ENCODE results near the gene HNRNPU.

GRCh38 chr1:244837597-244838258 lies 26.6 kb downstream of the HNRNPU start:
- TF ChIP-seq CTCF (IDR thresholded peaks at IDR 0.05; ENCODE audit: low read depth, low read length): no peak
- no peak for TF ChIP-seq EZH2phosphoT487 (IDR thresholded peaks at IDR 0.05; ENCODE audit: low read depth)

Measured in OCI-LY3 (cell line).